Measurements from ENCODE around the gene CAMK4.
"Not testable (repeated sequence)": the region's sequence is repeated elsewhere in the genome, so short reads cannot be mapped to it uniquely, and the experiment has no call there.

- TF ChIP-seq EZH2phosphoT487 (IDR thresholded peaks at IDR 0.05; ENCODE audit: borderline replicate concordance); CTCF (conservative IDR thresholded peaks at IDR 0.05; ENCODE audit: low read length): not testable (repeated sequence)
These were observed 134.5 kb downstream of the CAMK4 start for GRCh38 chr5:111358726-111359125.
